H1 (cell line): ENCODE data around the gene SNF8. TPM values are rescaled to one million over a fixed set of nuclear protein-coding genes. Genes with fewer than 3 reads are reported as not detected.

Experiments used
- CTCF ChIA-PET: fragments of 300-600 bp; sonication (Branson Sonifier 250); formaldehyde crosslinking; loops from one replicate; lab custom pipeline; 2021; ENCODE audit not compliant: partially characterized antibody; lab: Charles Lee
- POLR2A ChIA-PET: fragments of 300-600 bp; sonication (Branson Sonifier 250); formaldehyde crosslinking; loops from one replicate; lab custom pipeline; 2021; ENCODE audit warnings: inconsistent platforms; ENCODE audit not compliant: partially characterized antibody; lab: Charles Lee
- DNase-seq, 2 experiments: peaks; one replicate each; pipeline versions ENCODE4 v3.0.0 to v3.0.0-alpha.2; 2010 to 2022; ENCODE audit warnings: low spot score in 2 of 2, low read depth in 1 of 2, mixed read lengths in 1 of 2
- FAIRE-seq: peaks from 2 replicates; lab custom pipeline; 2011; peaks lifted over from hg19 to GRCh38; lab: Jason Lieb, UNC
- H2AFZ ChIP-seq: 2 replicates; pipeline ENCODE4 v1.8.1; 2012; ENCODE audit warnings: low read length, inconsistent platforms
- H2AK5ac ChIP-seq: 2 replicates; pipeline ENCODE4 v1.6.1; 2013; ENCODE audit warnings: low read depth, low read length
- H2BK120ac ChIP-seq: replicated peaks from 2 replicates; pipeline ENCODE3; 2013; ENCODE audit warnings: low read depth, low read length, inconsistent platforms
- H2BK12ac ChIP-seq: 2 replicates; pipeline ENCODE4 v1.6.1; 2013; ENCODE audit warnings: low read depth, low read length
- H2BK15ac ChIP-seq: 2 replicates; pipeline ENCODE4 v1.6.1; 2013; ENCODE audit warnings: low read length
- H2BK20ac ChIP-seq: 2 replicates; pipeline ENCODE4 v1.6.1; 2013; ENCODE audit warnings: low read length
- H2BK5ac ChIP-seq: 2 replicates; pipeline ENCODE4 v1.6.1; 2013; ENCODE audit warnings: low read depth, low read length
- H3K14ac ChIP-seq: 2 replicates; pipeline ENCODE4 v1.6.1; 2013; ENCODE audit warnings: inconsistent platforms; ENCODE audit not compliant: insufficient read length
- H3K18ac ChIP-seq: 2 replicates; pipeline ENCODE4 v1.6.1; 2013; ENCODE audit warnings: low read length; ENCODE audit errors: extremely low read depth
- H3K23ac ChIP-seq: 2 replicates; pipeline ENCODE4 v1.6.1; 2013; ENCODE audit warnings: inconsistent platforms; ENCODE audit not compliant: insufficient read length
- H3K23me2 ChIP-seq: 2 replicates; pipeline ENCODE4 v1.6.1; 2013; ENCODE audit warnings: low read depth, low read length
- H3K27ac ChIP-seq: 2 replicates; pipeline ENCODE4 v1.6.1; 2011; ENCODE audit warnings: low read depth, low read length, inconsistent platforms
- H3K27me3 ChIP-seq, 4 experiments: replicated peaks in 1 of 4; 1 replicate in 1 of 4; 2 replicates in 3 of 4; pipeline versions ENCODE4 v1.6.1 to v1.8.1; 2011 to 2013; ENCODE audit warnings: low read length in 3 of 4, mild to moderate bottlenecking in 3 of 4, inconsistent platforms in 2 of 4, mixed read lengths in 2 of 4, moderate library complexity in 1 of 4; ENCODE audit not compliant: control insufficient read depth in 3 of 4, insufficient read depth in 3 of 4; ENCODE audit errors: extremely low read depth in 1 of 4
- H3K36me3 ChIP-seq, 4 experiments: 2 replicates each; pipeline versions ENCODE4 v1.6.1 to v1.8.1; 2011 to 2013; ENCODE audit warnings: mild to moderate bottlenecking in 4 of 4, low read length in 3 of 4, moderate library complexity in 2 of 4, control low read depth in 1 of 4, inconsistent platforms in 1 of 4; ENCODE audit not compliant: insufficient read depth in 4 of 4, control insufficient read depth in 2 of 4
- H3K4ac ChIP-seq: replicated peaks from 2 replicates; pipeline ENCODE3; 2013; ENCODE audit warnings: low read length, low read depth, mixed read lengths, inconsistent platforms; ENCODE audit not compliant: insufficient read length
- H3K4me1 ChIP-seq, 4 experiments: replicated peaks in 1 of 4; 1 replicate in 1 of 4; 2 replicates in 3 of 4; pipeline versions ENCODE4 v1.6.1 to v1.8.1; 2011 to 2013; ENCODE audit warnings: low read length in 3 of 4, inconsistent platforms in 2 of 4, mixed read lengths in 1 of 4; ENCODE audit not compliant: insufficient read depth in 4 of 4, control insufficient read depth in 3 of 4
- H3K4me2 ChIP-seq, 2 experiments: 2 replicates each; pipeline versions ENCODE4 v1.6.1 to v1.8.1; 2011 to 2013; ENCODE audit warnings: low read depth in 2 of 2, low read length in 2 of 2, control low read depth in 1 of 2, inconsistent platforms in 1 of 2, mild to moderate bottlenecking in 1 of 2; ENCODE audit not compliant: insufficient read depth in 1 of 2
- H3K4me3 ChIP-seq, 4 experiments: fragments of 200-600, 300-600 bp in 1 of 4; sonication (generic), shearing (Covaris generic), sonication (Bioruptor Twin) in 1 of 4; 2 replicates each; pipeline versions ENCODE4 v1.5.1 to v1.8.1; 2011 to 2016; ENCODE audit warnings: low read length in 4 of 4, low read depth in 3 of 4, control low read depth in 2 of 4, inconsistent platforms in 2 of 4, mild to moderate bottlenecking in 2 of 4, mixed read lengths in 1 of 4, moderate library complexity in 1 of 4; ENCODE audit not compliant: insufficient read depth in 2 of 4; ENCODE audit errors: extremely low read depth in 1 of 4
- H3K56ac ChIP-seq: replicated peaks from 2 replicates; pipeline ENCODE3; 2013; ENCODE audit warnings: low read depth, mild to moderate bottlenecking, mixed read lengths, low read length, inconsistent platforms; ENCODE audit not compliant: insufficient read length
- H3K79me1 ChIP-seq: 2 replicates; pipeline ENCODE4 v1.6.1; 2013; ENCODE audit warnings: low read depth, low read length, control low read depth
- H3K79me2 ChIP-seq, 2 experiments: 2 replicates each; pipeline versions ENCODE4 v1.6.1 to v1.8.1; 2012 to 2013; ENCODE audit warnings: low read length in 2 of 2, mild to moderate bottlenecking in 2 of 2, inconsistent platforms in 1 of 2; ENCODE audit not compliant: insufficient read depth in 2 of 2, control insufficient read depth in 1 of 2
- H3K9ac ChIP-seq, 4 experiments: replicated peaks in 1 of 4; 1 replicate in 1 of 4; 2 replicates in 3 of 4; pipeline versions ENCODE4 v1.6.1 to v1.8.1; 2011 to 2013; ENCODE audit warnings: low read depth in 3 of 4, low read length in 3 of 4, control low read depth in 2 of 4, mild to moderate bottlenecking in 2 of 4, moderate library complexity in 2 of 4, inconsistent platforms in 1 of 4; ENCODE audit errors: extremely low read depth in 1 of 4
- H3K9me3 ChIP-seq, 2 experiments: 2 replicates each; pipeline versions ENCODE4 v1.6.1 to v1.8.1; 2012 to 2013; ENCODE audit warnings: mild to moderate bottlenecking in 2 of 2, moderate library complexity in 2 of 2, control low read depth in 1 of 2, inconsistent platforms in 1 of 2, low read depth in 1 of 2, low read length in 1 of 2, mixed read lengths in 1 of 2; ENCODE audit not compliant: insufficient read depth in 2 of 2
- H4K20me1 ChIP-seq, 2 experiments: replicated peaks in 1 of 2; 2 replicates each; pipeline versions ENCODE3 to v1.8.1; 2011 to 2013; ENCODE audit warnings: inconsistent platforms in 2 of 2, low read length in 2 of 2, mild to moderate bottlenecking in 1 of 2; ENCODE audit not compliant: insufficient read depth in 2 of 2, control insufficient read depth in 1 of 2
- H4K5ac ChIP-seq: 2 replicates; pipeline ENCODE4 v1.6.1; 2013; ENCODE audit warnings: low read length, low read depth, mixed read lengths, inconsistent platforms; ENCODE audit not compliant: insufficient read length
- H4K8ac ChIP-seq: 2 replicates; pipeline ENCODE4 v1.8.0; 2013; ENCODE audit warnings: mild to moderate bottlenecking, moderate library complexity, low read length, inconsistent platforms; ENCODE audit not compliant: insufficient read depth; ENCODE audit errors: extremely low read depth
- H4K91ac ChIP-seq: replicated peaks from 2 replicates; pipeline ENCODE3; 2013; ENCODE audit warnings: low read length, mixed read lengths, inconsistent platforms; ENCODE audit not compliant: insufficient read length
- EP300 ChIP-seq, 2 experiments: IDR thresholded peaks; 1 replicate in 1 of 2; 2 replicates in 1 of 2; pipeline ENCODE4 v1.6.1; 2011 to 2012; ENCODE audit warnings: low read depth in 2 of 2, low read length in 2 of 2, mild to moderate bottlenecking in 2 of 2, borderline replicate concordance in 1 of 2, inconsistent platforms in 1 of 2, moderate library complexity in 1 of 2
- JUN ChIP-seq: IDR thresholded peaks from 2 replicates; pipeline ENCODE4 v1.6.1; 2011; ENCODE audit warnings: low read depth, mild to moderate bottlenecking, improper control_type of control experiment, low read length
- POLR2A ChIP-seq, 2 experiments: IDR thresholded peaks; 1 replicate in 1 of 2; 2 replicates in 1 of 2; pipeline ENCODE4 v1.6.1; 2011; ENCODE audit warnings: low read depth in 2 of 2, low read length in 2 of 2, mild to moderate bottlenecking in 2 of 2; ENCODE audit errors: control extremely low read depth in 1 of 2
- POU5F1 ChIP-seq: IDR thresholded peaks from 2 replicates; pipeline ENCODE4 v1.6.1; 2011; ENCODE audit warnings: low read depth, mild to moderate bottlenecking, low read length, moderate library complexity
- SIRT6 ChIP-seq: IDR thresholded peaks from one replicate; pipeline ENCODE4 v1.7.1; 2012; ENCODE audit warnings: low read length, inconsistent platforms
- SP4 ChIP-seq: IDR thresholded peaks from 2 replicates; pipeline ENCODE4 v1.6.1; 2012; ENCODE audit warnings: low read length, inconsistent platforms
- TCF12 ChIP-seq: IDR thresholded peaks from 2 replicates; pipeline ENCODE4 v1.6.1; 2011; ENCODE audit warnings: low read depth, mild to moderate bottlenecking, low read length
- USF2 ChIP-seq: IDR thresholded peaks from 2 replicates; pipeline ENCODE4 v1.6.1; 2011; ENCODE audit warnings: low read length, improper control_type of control experiment
- WGBS, 2 experiments: shearing (Covaris generic) in 1 of 2; methylation state at CpG; one replicate each; pipeline versions ENCODE4 v1.1.6 to v1.1.7; 2013 to 2015; ENCODE audit warnings: low lambda C conversion rate in 2 of 2, mixed read lengths in 2 of 2, inconsistent platforms in 1 of 2, low coverage in 1 of 2, missing lambda C conversion rate in 1 of 2; ENCODE audit not compliant: insufficient replicate concordance in 2 of 2, insufficient coverage in 1 of 2, insufficient read length in 1 of 2; ENCODE audit errors: extremely low coverage in 1 of 2, missing lambda C conversion rate in 1 of 2; 5-methylcytosine and 5-hydroxymethylcytosine counted together
- polyA plus RNA-seq, 7 experiments: library from polyadenylated mRNA; depleted of rRNA in 3 of 7; stranded (reverse) in 5 of 7; unstranded in 2 of 7; fragments of >200 nt in 5 of 7; fragments of 200-250 nt in 2 of 7; gene quantifications; 1 replicate in 5 of 7; 2 replicates in 1 of 7; 4 replicates in 1 of 7; pipeline versions ENCODE4 v1.2.1 to v1.2.3, GENCODE V29; 2011 to 2013; ENCODE audit warnings: missing spikeins in 2 of 7, mixed read lengths in 2 of 7
- total RNA-seq: library from RNA; stranded (reverse); fragmentation: NEBNext Ultra II Directional; extraction: Animal tissue kit (Norgen Biotek cat#: 25700); gene quantifications from 2 replicates; pipeline ENCODE4 v1.2.1, GENCODE V29; 2021

Gene SNF8
- total and polyA plus RNA-seq, 2 of the 8 experiments (the other 6 are each of a cell fraction or from before 2014, with no cell fraction given) = 132 to 133 TPM

- H3K23me2 ChIP-seq = no peaks in the 10 kb centered on the region
- H3K4me2 ChIP-seq = no peak overlapping the region
- no peaks in the 10 kb centered on the region for H3K4me1 ChIP-seq
- H4K5ac ChIP-seq = no peak overlapping the region
- no peak overlapping the region for H2BK20ac ChIP-seq
- no peak for FAIRE-seq
- no peak overlapping the region for H3K27ac ChIP-seq
- H3K27me3 ChIP-seq = no peaks in the 10 kb centered on the region
- no peak overlapping the region for H3K9ac ChIP-seq
- H3K18ac ChIP-seq = no peak overlapping the region
- H3K23ac ChIP-seq = no peak overlapping the region
- H2BK120ac ChIP-seq = no peak overlapping the region
- H3K36me3 ChIP-seq = peaks cover 22 to 85% (median 57%) of the 10 kb centered on the region in 4 experiments
- ChIA-PET POLR2A (interaction anchor here (0.6 to 11.8 kb wide), 28 partner anchors 8 to 362 kb away, joined by 3 to 143 read pairs (median 4); partner anchors contain the start of genes IGF2BP1, SNF8 and UBE2Z), CTCF (interaction anchor here (0.7 to 2.2 kb wide), 4 partner anchors 11 to 107 kb away, joined by 3 to 8 read pairs (median 6); no protein-coding TSS in a partner anchor)
- H3K14ac ChIP-seq = no peak overlapping the region
- H3K4me3 ChIP-seq = no peak overlapping the region
- DNase-seq = no peak
- H3K4ac ChIP-seq = no peak overlapping the region
- H3K9me3 ChIP-seq = no peaks in the 10 kb centered on the region
- no peak overlapping the region for H2BK12ac ChIP-seq
- H3K79me2 ChIP-seq = no peaks in the 10 kb centered on the region
- no peak overlapping the region for H2BK5ac ChIP-seq
- TF ChIP-seq SIRT6 = no peak
- no peak for TF ChIP-seq SP4
- no peak; a peak in 1 of 3 replicates for TF ChIP-seq POLR2A (IDR thresholded peaks at IDR 0.05; ENCODE audit: control extremely low read depth in 1 of 2, low read depth in 2 of 2, low read length in 2 of 2)
- no peak for TF ChIP-seq TCF12
- no peak for TF ChIP-seq USF2
- no peak for TF ChIP-seq POU5F1
- TF ChIP-seq EP300 (IDR thresholded peaks at IDR 0.05; ENCODE audit: borderline replicate concordance in 1 of 2, low read depth in 2 of 2, low read length in 2 of 2) = no peak
- TF ChIP-seq JUN = no peak
- H4K8ac ChIP-seq = no peak overlapping the region
- no peak overlapping the region for H4K91ac ChIP-seq
- H3K56ac ChIP-seq = no peak overlapping the region
- no peaks in the 10 kb centered on the region for H3K79me1 ChIP-seq
- H2BK15ac ChIP-seq = no peak overlapping the region
- peaks cover 6 to 12% of the 10 kb centered on the region in 2 experiments for H4K20me1 ChIP-seq
- H2AK5ac ChIP-seq = no peak overlapping the region
- WGBS, 2 experiments = 81% methylated on average over 6 of the region's 6 CpGs; no CpG with 5 or more reads in 1 of the 2 experiments
- no peak overlapping the region for H2AFZ ChIP-seq
These were observed 15.5 kb downstream of the SNF8 start for GRCh38 chr17:48928876-48929811.
